GM20000 (cell line): ENCODE results near the gene MAGI2.

Source experiments
- DNase-seq: peaks from one replicate; pipeline ENCODE4 v3.0.0; 2012; ENCODE audit warnings: low spot score
- TF ChIP-seq, protein P1 (sequence below): IDR thresholded peaks from 2 replicates; pipeline ENCODE4 v1.5.1; 2012; ENCODE audit warnings: mild to moderate bottlenecking, control low read depth; ENCODE audit errors: extremely low read depth, missing control alignments

MAGI2 gene

DNA sequence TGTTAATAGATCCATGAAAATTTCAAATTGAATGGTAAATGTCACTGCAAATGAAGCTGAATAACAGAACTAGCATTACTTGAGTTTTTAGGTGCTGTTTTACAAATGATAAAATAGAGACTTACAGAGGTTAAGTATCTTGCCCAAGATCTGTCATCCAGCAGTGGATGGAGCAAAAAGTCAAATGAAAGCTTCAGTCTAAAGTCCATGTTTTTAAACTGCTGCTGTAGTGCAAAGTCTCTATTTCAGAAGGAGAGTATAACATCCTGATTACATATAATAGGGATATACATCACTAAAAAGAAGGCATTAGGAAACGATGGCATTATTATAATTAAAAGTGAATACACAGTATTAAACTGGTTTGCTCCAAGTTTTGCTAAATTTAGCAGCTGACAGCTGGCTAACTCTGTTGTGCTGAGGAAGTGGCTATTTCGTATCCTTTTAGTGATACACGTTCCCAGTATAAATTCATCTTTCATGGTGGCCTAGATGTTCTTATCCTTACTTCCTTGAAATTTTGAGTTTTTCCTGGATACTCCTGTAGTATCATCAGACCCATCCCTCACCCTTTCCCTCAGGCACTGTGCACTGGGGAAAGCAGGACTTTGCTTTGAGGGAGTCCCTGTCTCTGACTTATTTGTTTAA lies 603.2 kb downstream of the MAGI2 start:
- TF ChIP-seq, protein P1, sequence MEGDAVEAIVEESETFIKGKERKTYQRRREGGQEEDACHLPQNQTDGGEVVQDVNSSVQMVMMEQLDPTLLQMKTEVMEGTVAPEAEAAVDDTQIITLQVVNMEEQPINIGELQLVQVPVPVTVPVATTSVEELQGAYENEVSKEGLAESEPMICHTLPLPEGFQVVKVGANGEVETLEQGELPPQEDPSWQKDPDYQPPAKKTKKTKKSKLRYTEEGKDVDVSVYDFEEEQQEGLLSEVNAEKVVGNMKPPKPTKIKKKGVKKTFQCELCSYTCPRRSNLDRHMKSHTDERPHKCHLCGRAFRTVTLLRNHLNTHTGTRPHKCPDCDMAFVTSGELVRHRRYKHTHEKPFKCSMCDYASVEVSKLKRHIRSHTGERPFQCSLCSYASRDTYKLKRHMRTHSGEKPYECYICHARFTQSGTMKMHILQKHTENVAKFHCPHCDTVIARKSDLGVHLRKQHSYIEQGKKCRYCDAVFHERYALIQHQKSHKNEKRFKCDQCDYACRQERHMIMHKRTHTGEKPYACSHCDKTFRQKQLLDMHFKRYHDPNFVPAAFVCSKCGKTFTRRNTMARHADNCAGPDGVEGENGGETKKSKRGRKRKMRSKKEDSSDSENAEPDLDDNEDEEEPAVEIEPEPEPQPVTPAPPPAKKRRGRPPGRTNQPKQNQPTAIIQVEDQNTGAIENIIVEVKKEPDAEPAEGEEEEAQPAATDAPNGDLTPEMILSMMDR, result no peak
- DNase-seq, result no peak

DNA sequence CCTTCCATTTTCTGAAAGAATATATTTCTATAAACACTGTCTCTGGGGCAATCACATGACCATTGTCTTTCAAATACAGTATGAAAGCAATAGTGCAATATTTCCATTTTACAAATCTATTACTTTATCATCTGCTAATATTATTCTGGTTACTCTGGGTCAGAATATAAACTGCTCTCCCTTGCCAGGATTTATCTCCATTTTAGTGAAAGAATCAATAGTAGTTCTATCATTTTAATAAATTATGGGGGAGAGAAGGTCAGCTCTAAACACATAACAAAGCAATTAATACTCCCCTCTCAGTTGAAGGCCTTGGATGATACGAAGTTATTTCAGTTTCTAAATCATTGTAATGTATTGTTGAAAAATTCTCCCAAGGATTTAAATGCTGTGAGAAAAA lies 608.3 kb downstream of the MAGI2 start:
- DNase-seq, result no peak
- TF ChIP-seq, protein P1, result no peak

DNA sequence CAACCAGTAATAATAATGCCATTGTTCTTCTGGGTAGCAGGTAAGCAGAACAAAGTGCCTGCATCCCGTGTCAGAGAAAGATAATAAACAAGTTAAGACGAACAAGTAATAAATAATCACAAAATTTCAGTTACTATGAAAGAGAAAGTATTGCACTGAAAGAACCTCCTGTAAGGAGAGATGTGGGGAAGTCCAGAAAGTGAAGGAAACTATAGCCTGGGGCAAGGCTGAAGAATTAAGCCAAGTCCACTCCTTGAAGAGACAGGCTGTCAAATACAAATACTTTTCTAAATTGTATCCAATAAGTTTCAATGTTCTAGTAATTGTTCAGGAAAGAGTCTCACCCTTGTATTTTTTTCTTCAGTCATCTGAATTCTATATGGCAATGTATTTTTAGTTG lies 611.4 kb downstream of the MAGI2 start:
- TF ChIP-seq, protein P1, result no peak
- DNase-seq, result no peak

DNA sequence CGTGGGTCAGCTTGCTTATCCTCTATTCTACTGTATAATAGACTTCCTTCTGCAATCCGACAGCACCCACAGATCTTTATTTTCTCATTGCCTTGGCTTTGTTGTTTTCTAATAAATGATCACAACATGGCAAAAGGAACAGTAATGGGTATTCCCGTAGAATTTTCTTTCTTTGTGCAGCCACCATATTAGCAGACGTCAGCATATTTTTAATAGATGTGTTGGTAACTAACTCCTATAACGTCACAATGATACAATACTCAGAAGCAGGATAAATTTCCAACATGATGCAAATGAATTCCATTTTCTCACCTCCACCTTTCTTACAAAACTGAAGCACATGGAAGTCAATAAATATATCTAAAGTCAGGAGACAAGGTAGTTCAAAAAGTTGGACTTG lies 617.6 kb downstream of the MAGI2 start:
- no peak for DNase-seq
- TF ChIP-seq, protein P1, result no peak

DNA sequence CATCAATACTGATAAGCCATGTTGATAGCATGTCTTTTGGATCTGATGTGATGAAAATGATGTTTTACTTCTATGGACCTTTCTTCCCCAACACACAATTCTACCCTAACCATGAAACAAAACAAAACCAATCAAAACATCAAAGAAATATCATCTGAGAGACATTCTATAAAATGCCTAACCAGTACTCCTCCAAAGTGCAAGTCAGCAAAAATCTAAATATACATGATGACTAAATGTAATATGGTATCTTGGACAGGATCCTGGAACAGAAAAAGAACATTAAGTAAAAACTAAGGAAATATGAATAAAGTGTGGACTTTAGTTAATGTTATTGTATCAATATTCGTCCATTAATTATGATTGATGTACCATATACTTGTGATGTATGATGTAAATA lies 625.1 kb downstream of the MAGI2 start:
- TF ChIP-seq, protein P1, result no peak
- DNase-seq, result no peak

DNA sequence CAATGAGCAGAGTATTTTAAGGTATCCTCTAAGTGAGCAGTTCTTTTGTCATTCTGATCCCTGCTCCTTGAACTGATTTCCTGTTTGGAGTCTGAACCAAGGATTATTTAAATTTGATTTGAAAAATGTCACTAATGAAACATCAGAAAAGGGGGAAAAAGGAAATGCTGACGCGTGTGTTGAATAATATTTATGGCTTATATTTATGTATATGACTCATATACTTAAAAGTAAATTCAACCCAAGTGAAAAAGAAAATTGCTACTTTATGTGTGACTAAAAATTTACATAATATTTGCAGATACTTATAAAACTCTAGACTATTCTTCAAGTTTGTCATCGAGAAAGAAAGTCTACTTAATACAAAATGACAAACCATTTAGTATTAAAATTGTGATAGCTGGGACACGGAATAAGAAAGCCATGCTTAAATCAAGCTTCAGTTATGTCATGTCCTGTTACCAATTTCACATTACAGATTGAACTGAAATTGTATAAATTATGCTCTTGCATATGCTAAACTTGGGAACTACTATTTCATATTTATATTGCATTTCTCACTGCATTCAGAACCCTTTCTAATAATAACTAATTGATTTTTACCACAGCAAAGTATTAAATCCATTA lies 649.9 kb downstream of the MAGI2 start:
- no peak for DNase-seq
- TF ChIP-seq, protein P1, result no peak

DNA sequence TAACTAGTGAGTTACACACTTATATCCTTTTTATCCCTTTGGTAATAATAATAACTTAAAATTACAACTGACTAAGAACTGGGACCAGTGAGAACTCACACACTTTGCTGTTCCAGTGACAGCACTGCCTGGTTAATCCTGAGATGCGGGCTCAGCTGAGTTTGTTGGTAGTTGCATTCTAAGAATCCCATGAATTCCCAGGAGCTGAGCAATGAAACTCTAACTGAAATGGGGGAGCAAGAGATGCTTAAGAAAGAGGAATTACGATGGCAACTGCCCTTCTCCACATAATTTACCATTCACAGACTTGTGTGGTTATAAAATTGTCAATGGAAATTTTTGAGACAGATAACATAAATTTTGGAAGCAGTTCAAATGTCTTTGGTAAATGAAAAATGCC lies 659.4 kb downstream of the MAGI2 start:
- no peak for DNase-seq

More for the DNA sequence above, 659.4 kb downstream of the MAGI2 start:
- TF ChIP-seq, protein P1, result no peak
